ENCODE measurements around the gene GSTM5. TPM values are rescaled to one million over a fixed set of nuclear protein-coding genes. Genes with fewer than 3 reads are reported as not detected.

GSTM5 gene
- total and polyA plus RNA-seq, 2 of the 13 experiments (the other 11 are each of a cell fraction or from before 2014, with no cell fraction given) = not detected

DNA sequence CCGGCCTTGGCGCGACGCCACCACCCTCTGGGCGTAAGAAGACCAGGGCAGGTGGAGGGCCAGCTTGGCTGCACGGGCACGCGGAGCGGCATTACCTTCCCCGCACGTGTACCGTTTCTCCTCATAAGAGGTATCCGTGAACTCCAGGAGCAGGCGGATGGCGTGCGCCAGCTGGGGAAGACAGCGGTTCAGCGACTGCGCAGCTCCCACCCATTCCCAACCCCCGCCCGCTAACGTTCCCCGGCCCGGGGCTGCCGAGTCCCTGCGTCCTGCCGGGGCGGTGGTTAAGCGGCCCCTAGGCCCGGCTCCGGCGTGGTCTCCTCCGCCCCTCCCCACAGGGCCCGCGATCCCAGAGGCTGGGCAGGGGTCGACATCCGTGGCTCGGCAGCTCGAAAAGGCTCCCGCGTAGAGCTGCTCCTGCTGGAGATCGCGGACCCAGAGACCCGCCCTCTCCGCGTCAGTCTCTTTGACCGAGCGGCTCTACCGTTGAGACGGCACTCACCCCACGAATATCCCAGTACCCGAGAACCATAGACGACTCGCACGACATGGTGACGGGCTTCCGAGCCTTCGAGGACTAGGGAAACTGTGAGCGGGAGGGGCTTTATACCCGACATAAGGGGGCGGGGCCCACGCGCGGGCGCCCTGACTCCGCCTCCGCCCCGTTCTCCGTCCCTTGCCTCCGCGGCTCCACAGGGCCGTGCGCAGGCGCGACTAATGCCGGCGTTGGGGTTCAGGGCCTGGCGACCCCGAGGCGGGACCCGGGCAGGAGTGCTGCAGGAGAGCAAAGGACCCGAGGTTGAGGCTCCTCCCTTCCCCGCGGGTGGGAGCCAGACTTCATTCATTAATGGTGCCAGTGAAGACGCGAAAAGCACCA lies 27.9 kb downstream of the GSTM5 start (continued):
- TF ChIP-seq, protein P1, sequence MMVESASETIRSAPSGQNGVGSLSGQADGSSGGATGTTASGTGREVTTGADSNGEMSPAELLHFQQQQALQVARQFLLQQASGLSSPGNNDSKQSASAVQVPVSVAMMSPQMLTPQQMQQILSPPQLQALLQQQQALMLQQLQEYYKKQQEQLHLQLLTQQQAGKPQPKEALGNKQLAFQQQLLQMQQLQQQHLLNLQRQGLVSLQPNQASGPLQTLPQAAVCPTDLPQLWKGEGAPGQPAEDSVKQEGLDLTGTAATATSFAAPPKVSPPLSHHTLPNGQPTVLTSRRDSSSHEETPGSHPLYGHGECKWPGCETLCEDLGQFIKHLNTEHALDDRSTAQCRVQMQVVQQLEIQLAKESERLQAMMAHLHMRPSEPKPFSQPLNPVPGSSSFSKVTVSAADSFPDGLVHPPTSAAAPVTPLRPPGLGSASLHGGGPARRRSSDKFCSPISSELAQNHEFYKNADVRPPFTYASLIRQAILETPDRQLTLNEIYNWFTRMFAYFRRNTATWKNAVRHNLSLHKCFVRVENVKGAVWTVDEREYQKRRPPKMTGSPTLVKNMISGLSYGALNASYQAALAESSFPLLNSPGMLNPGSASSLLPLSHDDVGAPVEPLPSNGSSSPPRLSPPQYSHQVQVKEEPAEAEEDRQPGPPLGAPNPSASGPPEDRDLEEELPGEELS (CRISPR knock-in tag; IDR thresholded peaks at IDR 0.05) = no peak
- TF ChIP-seq, protein P2, sequence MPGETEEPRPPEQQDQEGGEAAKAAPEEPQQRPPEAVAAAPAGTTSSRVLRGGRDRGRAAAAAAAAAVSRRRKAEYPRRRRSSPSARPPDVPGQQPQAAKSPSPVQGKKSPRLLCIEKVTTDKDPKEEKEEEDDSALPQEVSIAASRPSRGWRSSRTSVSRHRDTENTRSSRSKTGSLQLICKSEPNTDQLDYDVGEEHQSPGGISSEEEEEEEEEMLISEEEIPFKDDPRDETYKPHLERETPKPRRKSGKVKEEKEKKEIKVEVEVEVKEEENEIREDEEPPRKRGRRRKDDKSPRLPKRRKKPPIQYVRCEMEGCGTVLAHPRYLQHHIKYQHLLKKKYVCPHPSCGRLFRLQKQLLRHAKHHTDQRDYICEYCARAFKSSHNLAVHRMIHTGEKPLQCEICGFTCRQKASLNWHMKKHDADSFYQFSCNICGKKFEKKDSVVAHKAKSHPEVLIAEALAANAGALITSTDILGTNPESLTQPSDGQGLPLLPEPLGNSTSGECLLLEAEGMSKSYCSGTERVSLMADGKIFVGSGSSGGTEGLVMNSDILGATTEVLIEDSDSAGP (CRISPR knock-in tag; IDR thresholded peaks at IDR 0.05; ENCODE audit: borderline replicate concordance) = peak; percentile 84; the same call in 1 of the 2 replicates
- TF ChIP-seq KMT2B (CRISPR knock-in tag; IDR thresholded peaks at IDR 0.05) (peak; percentile 84), ZNF839 (CRISPR knock-in tag; IDR thresholded peaks at IDR 0.05; ENCODE audit: borderline replicate concordance) (no peak), MBNL3 (CRISPR knock-in tag; conservative IDR thresholded peaks at IDR 0.05) (no peak), ZNF383 (CRISPR knock-in tag; IDR thresholded peaks at IDR 0.05; ENCODE audit: borderline replicate concordance) (no peak), ZNF350 (CRISPR knock-in tag; IDR thresholded peaks at IDR 0.05; ENCODE audit: borderline replicate concordance, low read depth) (peak; percentile 44; the same call in 1 of the 2 replicates), ZNF326 (CRISPR knock-in tag; IDR thresholded peaks at IDR 0.05; ENCODE audit: borderline replicate concordance) (no peak), KLF13 (CRISPR knock-in tag; IDR thresholded peaks at IDR 0.05) (0 out of 2 replicates have a peak, but pooled peaks have one; percentile 47), ZNF430 (CRISPR knock-in tag; IDR thresholded peaks at IDR 0.05) (no peak; the same call in 1 of the 2 replicates), ZNF781 (CRISPR knock-in tag; IDR thresholded peaks at IDR 0.05; ENCODE audit: borderline replicate concordance, not compliant biosample characterization) (peak; percentile 23), NONO (IDR thresholded peaks at IDR 0.05) (no peak), NONO (CRISPR knock-in tag; conservative IDR thresholded peaks at IDR 0.05) (peak; percentile 14; the same call in 1 of the 2 replicates), DPF2 (CRISPR knock-in tag; IDR thresholded peaks at IDR 0.05; ENCODE audit: borderline replicate concordance, low read depth) (no peak), GATAD1 (CRISPR knock-in tag; IDR thresholded peaks at IDR 0.05) (peak; percentile 8; the same call in 1 of the 2 replicates), TOPORS (CRISPR knock-in tag; IDR thresholded peaks at IDR 0.05) (no peak), ZNF24 (IDR thresholded peaks at IDR 0.05) (no peak)
- TF ChIP-seq, protein P3, sequence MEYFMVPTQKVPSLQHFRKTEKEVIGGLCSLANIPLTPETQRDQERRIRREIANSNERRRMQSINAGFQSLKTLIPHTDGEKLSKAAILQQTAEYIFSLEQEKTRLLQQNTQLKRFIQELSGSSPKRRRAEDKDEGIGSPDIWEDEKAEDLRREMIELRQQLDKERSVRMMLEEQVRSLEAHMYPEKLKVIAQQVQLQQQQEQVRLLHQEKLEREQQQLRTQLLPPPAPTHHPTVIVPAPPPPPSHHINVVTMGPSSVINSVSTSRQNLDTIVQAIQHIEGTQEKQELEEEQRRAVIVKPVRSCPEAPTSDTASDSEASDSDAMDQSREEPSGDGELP (IDR thresholded peaks at IDR 0.05; ENCODE audit: borderline replicate concordance, low read depth) = peak; percentile 50; the same call in 1 of the 2 replicates

Measured in HepG2 (cell line).